ENCODE results near the gene EYA2.

The EYA2 gene

GRCh38 chr20:47061549-47061948, 166.9 kb downstream of the EYA2 start:
- no peak for DNase-seq (ENCODE audit: low read depth in 1 of 2, low spot score in 1 of 2)

GRCh38 chr20:47062226-47062890, 167.7 kb downstream of the EYA2 start:
- no peak for DNase-seq (ENCODE audit: low read depth in 1 of 2, low spot score in 1 of 2)

GRCh38 chr20:47063407-47063806, 168.8 kb downstream of the EYA2 start:
- DNase-seq (ENCODE audit: low read depth in 1 of 2, low spot score in 1 of 2) = no peak

GRCh38 chr20:47063808-47064207, 169.2 kb downstream of the EYA2 start:
- DNase-seq (ENCODE audit: low read depth in 1 of 2, low spot score in 1 of 2) = no peak

- no peak for DNase-seq (ENCODE audit: low read depth in 1 of 2, low spot score in 1 of 2)
Observed at GRCh38 chr20:47066484-47067270, 172.0 kb downstream of the EYA2 start.

GRCh38 chr20:47067776-47068175, 173.1 kb downstream of the EYA2 start:
- DNase-seq (ENCODE audit: low read depth in 1 of 2, low spot score in 1 of 2) = no peak

- DNase-seq (ENCODE audit: low read depth in 1 of 2, low spot score in 1 of 2) = no peak
Observed at GRCh38 chr20:47070176-47070575, 175.5 kb downstream of the EYA2 start.

- DNase-seq (ENCODE audit: low read depth in 1 of 2, low spot score in 1 of 2) = no peak
Observed at GRCh38 chr20:47071646-47072185, 177.1 kb downstream of the EYA2 start.

GRCh38 chr20:47073766-47074475, 179.3 kb downstream of the EYA2 start:
- DNase-seq (ENCODE audit: low read depth in 1 of 2, low spot score in 1 of 2) = no peak

GRCh38 chr20:47075263-47075662, 180.6 kb downstream of the EYA2 start:
- no peak for DNase-seq (ENCODE audit: low read depth in 1 of 2, low spot score in 1 of 2)

GRCh38 chr20:47079047-47079446, 184.4 kb downstream of the EYA2 start:
- DNase-seq (ENCODE audit: low read depth in 1 of 2, low spot score in 1 of 2) = no peak

- no peak for DNase-seq (ENCODE audit: low read depth in 1 of 2, low spot score in 1 of 2)
Observed at GRCh38 chr20:47080365-47080764, 185.7 kb downstream of the EYA2 start.

- no peak for DNase-seq (ENCODE audit: low read depth in 1 of 2, low spot score in 1 of 2)
Observed at GRCh38 chr20:47086316-47086715, 191.7 kb downstream of the EYA2 start.

GRCh38 chr20:47088335-47088734, 193.7 kb downstream of the EYA2 start:
- no peak for DNase-seq (ENCODE audit: low read depth in 1 of 2, low spot score in 1 of 2)

GRCh38 chr20:47089151-47089550, 194.5 kb downstream of the EYA2 start:
- DNase-seq (ENCODE audit: low read depth in 1 of 2, low spot score in 1 of 2) = no peak

- no peak for DNase-seq (ENCODE audit: low read depth in 1 of 2, low spot score in 1 of 2)
Observed at GRCh38 chr20:47090835-47091234, 196.2 kb downstream of the EYA2 start.

- no peak for DNase-seq (ENCODE audit: low read depth in 1 of 2, low spot score in 1 of 2)
Observed at GRCh38 chr20:47093320-47093966, 198.8 kb downstream of the EYA2 start.

GRCh38 chr20:47095690-47096089, 201.0 kb downstream of the EYA2 start:
- DNase-seq (ENCODE audit: low read depth in 1 of 2, low spot score in 1 of 2) = no peak

- DNase-seq (ENCODE audit: low read depth in 1 of 2, low spot score in 1 of 2) = no peak
Observed at GRCh38 chr20:47097691-47098622, 203.3 kb downstream of the EYA2 start.

GRCh38 chr20:47099093-47099492, 204.4 kb downstream of the EYA2 start:
- no peak for DNase-seq (ENCODE audit: low read depth in 1 of 2, low spot score in 1 of 2)

Data from activated CD4-positive, alpha-beta T cell treated with anti-CD3 and anti-CD28 coated beads, Interleukin-2, amount 50 U/mL, for 24 hours (primary cell).